ENCODE measurements around the gene MYBPHL.

MYBPHL gene, protein sequence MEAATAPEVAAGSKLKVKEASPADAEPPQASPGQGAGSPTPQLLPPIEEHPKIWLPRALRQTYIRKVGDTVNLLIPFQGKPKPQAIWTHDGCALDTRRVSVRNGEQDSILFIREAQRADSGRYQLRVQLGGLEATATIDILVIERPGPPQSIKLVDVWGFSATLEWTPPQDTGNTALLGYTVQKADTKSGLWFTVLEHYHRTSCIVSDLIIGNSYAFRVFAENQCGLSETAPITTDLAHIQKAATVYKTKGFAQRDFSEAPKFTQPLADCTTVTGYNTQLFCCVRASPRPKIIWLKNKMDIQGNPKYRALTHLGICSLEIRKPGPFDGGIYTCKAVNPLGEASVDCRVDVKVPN

DNA sequence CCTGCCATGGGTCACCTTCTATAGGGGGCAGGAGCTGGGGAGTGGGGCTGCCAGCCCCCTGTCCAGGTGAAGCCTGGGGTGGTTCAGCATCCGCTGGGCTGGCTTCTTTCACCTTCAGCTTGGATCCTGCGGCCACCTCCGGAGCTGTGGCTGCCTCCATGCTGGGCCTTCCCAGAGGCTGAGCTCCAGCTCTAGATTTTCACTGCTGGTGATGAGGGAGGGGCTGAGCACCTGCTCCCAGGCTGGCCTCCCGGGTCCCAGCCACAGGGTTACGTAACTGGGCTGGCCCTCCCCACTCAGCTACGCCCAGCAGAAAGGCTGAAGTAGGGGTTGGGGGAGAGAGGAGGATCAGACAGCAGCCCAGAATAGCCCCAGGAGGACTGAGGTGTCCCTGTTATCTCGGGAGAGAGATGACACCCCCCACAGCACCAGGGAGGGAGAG, at the start of gene MYBPHL:
Gene MYBPHL (minus strand): TSS at position 180 of the 442 bp plus-strand sequence. CDS start 20 bp downstream, at position 160.
- no peak for FAIRE-seq
- no peak for DNase-seq (ENCODE audit: insufficient read length, low spot score)

- DNase-seq (ENCODE audit: insufficient read length, low spot score) (no peak), FAIRE-seq (no peak)
Observed at GRCh38 chr1:109356505-109356904, 49.7 kb upstream of the MYBPHL start.

DNA sequence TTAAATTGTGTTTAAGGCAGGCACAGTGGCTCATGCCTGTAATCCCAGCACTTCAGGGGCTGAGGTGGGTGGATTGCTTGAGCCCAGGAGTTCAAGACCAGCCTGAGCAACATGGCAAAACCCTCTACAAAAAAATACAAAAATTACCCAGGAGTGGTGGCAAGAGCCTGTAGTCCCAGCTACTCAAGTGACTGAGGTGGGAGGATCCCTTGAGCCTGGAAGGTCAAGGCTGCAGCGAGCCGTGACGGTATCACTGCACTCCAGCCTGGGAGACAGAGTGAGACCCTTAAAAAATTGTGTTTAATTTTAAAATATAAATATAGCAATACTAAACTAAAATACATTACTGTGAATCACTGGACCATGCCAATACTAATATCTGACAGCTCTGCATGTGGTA, 48.1 kb upstream of the MYBPHL start:
- DNase-seq (ENCODE audit: insufficient read length, low spot score) (no peak), FAIRE-seq (no peak)

DNA sequence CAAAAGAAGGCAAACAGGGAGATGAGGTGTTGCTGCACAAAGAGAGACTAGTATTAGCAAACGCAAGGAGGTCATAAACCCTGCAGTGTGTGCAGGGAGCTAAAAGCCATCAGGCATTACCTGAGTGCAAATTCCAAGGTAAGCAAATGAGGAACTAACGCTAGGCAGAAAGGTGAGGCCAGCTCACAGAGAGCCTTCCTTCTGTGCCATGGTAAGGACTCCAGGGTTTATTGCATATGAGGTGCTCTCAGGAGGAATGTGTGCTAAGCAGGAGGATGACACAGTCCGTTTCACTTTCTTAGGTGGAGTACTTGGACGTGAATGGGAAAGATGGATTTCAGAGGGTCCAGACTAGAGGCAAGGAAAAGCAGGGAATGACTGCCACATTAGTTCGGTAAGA, 44.6 kb upstream of the MYBPHL start:
- DNase-seq (ENCODE audit: insufficient read length, low spot score) (no peak), FAIRE-seq (no peak)

- FAIRE-seq (no peak), DNase-seq (ENCODE audit: insufficient read length, low spot score) (no peak)
Observed at GRCh38 chr1:109350655-109351054, 43.8 kb upstream of the MYBPHL start.

DNA sequence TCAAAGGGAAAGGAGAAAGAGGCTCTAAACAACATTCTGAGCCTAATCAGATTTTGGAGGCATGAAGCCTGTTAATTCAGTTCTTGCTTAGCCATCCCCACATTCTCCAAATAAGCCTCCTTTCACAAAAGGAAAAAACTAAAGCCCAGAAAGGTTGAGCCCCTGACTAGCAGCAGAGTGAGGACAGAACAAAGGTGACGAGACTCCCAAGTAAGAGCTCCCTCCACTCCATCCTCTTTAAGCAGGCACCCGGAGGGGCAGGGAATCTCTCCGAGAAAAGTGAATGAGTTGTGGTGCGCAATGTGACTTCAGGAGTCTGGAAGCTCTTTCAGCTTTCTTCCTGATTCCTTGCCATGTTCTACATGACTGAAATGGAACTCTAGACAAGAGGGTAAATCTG, 43.4 kb upstream of the MYBPHL start:
- no peak for FAIRE-seq
- DNase-seq (ENCODE audit: insufficient read length, low spot score), result no peak

DNA sequence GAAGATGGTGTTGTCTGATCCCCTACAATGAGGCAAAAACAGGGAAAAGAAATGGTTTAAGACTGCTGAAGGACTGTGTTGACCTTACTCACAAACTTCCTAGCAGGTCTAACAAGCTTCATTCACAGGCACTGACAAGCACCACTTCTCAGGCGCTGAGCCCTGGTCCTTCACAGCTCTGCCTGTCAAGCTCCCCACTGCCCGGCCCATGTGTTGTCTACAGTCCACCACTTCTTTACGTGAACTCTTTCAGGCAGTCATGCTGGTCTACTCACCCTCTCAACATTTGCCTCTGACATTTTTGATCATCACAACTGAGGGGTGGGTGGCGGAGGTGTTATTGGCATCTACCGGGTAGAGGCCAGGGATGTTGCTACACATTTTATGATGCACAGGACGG, 40.7 kb upstream of the MYBPHL start:
- FAIRE-seq (no peak), DNase-seq (ENCODE audit: insufficient read length, low spot score) (no peak)

- FAIRE-seq (no peak), DNase-seq (ENCODE audit: insufficient read length, low spot score) (no peak)
Observed at GRCh38 chr1:109341944-109342930, 35.4 kb upstream of the MYBPHL start.

- no peak for FAIRE-seq
Observed at GRCh38 chr1:109338608-109339007, 31.8 kb upstream of the MYBPHL start.

GRCh38 chr1:109338091-109338490, 31.3 kb upstream of the MYBPHL start:
- DNase-seq (ENCODE audit: insufficient read length, low spot score) (no peak), FAIRE-seq (no peak)

More at GRCh38 chr1:109338608-109339007, 31.8 kb upstream of the MYBPHL start:
- DNase-seq (ENCODE audit: insufficient read length, low spot score), result no peak

- DNase-seq (ENCODE audit: insufficient read length, low spot score), result no peak
- no peak for FAIRE-seq
Observed at GRCh38 chr1:109335091-109335490, 28.3 kb upstream of the MYBPHL start.

- DNase-seq (ENCODE audit: insufficient read length, low spot score), result no peak
- no peak for FAIRE-seq
Observed at GRCh38 chr1:109331113-109331512, 24.3 kb upstream of the MYBPHL start.

- FAIRE-seq, result no peak
- no peak for DNase-seq (ENCODE audit: insufficient read length, low spot score)
Observed at GRCh38 chr1:109327285-109327684, 20.5 kb upstream of the MYBPHL start.

DNA sequence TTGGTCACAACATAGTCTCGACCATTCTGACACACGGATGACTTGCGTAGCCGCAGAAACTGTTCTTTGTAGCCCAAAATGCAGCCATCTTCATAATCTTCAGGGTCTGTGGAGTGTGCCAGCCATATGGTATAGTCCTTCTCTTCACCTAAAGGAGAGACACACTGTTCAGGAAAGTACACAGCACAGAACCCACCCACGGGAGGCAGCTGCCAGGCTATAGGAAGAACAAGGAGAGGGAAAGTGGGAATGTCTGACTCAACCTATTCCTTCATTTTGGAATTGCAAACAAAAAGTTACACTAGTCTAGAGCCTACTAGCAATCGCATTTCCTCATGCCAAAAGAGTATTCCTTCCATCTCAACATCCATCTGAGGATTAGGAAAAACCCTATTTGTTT, 16.2 kb upstream of the MYBPHL start:
- no peak for FAIRE-seq
- no peak for DNase-seq (ENCODE audit: insufficient read length, low spot score)

GRCh38 chr1:109319114-109319513, 12.3 kb upstream of the MYBPHL start:
- FAIRE-seq, result no peak
- DNase-seq (ENCODE audit: insufficient read length, low spot score), result no peak

- no peak for DNase-seq (ENCODE audit: insufficient read length, low spot score)
- no peak for FAIRE-seq
Observed at GRCh38 chr1:109316506-109316905, 9.7 kb upstream of the MYBPHL start.

- FAIRE-seq (no peak), DNase-seq (ENCODE audit: insufficient read length, low spot score) (no peak)
Observed at GRCh38 chr1:109315288-109315687, 8.5 kb upstream of the MYBPHL start.

GRCh38 chr1:109314795-109315194, 8.0 kb upstream of the MYBPHL start:
- no peak for DNase-seq (ENCODE audit: insufficient read length, low spot score)
- no peak for FAIRE-seq

- FAIRE-seq, result no peak
- no peak for DNase-seq (ENCODE audit: insufficient read length, low spot score)
Observed at GRCh38 chr1:109312978-109313775, 6.4 kb upstream of the MYBPHL start.

- DNase-seq (ENCODE audit: insufficient read length, low spot score) (no peak), FAIRE-seq (no peak)
Observed at GRCh38 chr1:109312246-109312645, 5.4 kb upstream of the MYBPHL start.

DNA sequence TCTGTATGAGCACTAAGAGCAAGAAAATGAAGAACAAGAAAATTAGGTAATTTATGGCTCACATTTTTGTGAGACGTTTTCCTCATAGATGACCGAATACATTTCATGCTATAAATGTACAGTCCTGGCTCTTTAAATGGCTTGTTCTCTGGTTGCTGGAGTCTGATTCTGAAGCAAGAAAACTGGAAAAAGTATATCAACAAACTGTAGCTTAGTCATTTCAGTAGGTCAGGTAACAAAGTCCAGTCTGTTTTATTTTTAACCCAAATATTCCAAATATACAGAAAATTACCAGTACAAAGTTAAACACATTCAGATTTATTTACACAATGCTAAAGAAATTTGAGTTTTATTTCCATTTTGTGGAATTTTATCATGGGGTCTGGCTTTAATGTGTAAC, 2.5 kb upstream of the MYBPHL start:
- FAIRE-seq (no peak), DNase-seq (ENCODE audit: insufficient read length, low spot score) (no peak)
